Posterior cingulate gyrus (tissue), 11 donors: ENCODE results near the gene WDR27.
"Not testable (repeated sequence)": the region's sequence is repeated elsewhere in the genome, so short reads cannot be mapped to it uniquely, and the experiment has no call there.

Experiments
- DNase-seq, 10 donors: peaks; one replicate each; pipeline versions ENCODE4 v3.0.0 to v3.0.0-alpha.2; 2020 to 2021; ENCODE audit warnings: mixed read lengths in 3 of 10
- intact Hi-C: fragments of 100-400 bp; cut with DNase I; formaldehyde crosslinking; loops from one replicate; pipeline ENCODE4 v1.15.1; 2023

WDR27 gene

GRCh38 chr6:169714178-169714577 is 12.3 kb upstream of the WDR27 start:
- DNase-seq, result no peak
- intact Hi-C loops, result no loop called here

- intact Hi-C loops, result no loop called here
- no peak for DNase-seq
These were observed 8.2 kb upstream of the WDR27 start for GRCh38 chr6:169710009-169710408.

GRCh38 chr6:169709293-169709692 is 7.5 kb upstream of the WDR27 start:
- intact Hi-C loops, result no loop called here
- DNase-seq, result no peak

DNA sequence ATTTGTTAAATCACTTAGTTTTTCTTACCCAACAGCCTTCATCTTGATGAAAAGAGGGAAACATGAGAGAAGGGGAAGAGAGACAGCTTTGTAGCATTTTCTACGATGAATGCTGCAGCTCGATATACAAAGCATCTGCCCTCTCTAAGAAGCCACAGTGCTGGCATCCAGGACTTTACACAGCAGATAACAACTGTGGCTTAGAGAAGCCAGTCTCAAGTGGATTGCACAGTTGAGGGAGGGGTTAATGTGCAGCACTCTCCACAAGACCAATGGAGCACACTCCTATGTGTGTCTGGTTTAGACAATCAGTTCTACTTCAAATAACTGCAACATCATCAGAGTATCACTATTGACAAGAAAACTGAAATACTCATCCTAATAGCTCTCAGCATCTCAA is 5.9 kb upstream of the WDR27 start:
- no peak for DNase-seq
- intact Hi-C loops, result no loop called here

- intact Hi-C loops, result loop anchor here (2.0 kb wide), 1 partner anchor 48 kb away; the partner anchor contains the start of genes DYNLT2 and ERMARD
- no peak for DNase-seq
These were observed 1.0 kb upstream of the WDR27 start for GRCh38 chr6:169702840-169703246.

DNA sequence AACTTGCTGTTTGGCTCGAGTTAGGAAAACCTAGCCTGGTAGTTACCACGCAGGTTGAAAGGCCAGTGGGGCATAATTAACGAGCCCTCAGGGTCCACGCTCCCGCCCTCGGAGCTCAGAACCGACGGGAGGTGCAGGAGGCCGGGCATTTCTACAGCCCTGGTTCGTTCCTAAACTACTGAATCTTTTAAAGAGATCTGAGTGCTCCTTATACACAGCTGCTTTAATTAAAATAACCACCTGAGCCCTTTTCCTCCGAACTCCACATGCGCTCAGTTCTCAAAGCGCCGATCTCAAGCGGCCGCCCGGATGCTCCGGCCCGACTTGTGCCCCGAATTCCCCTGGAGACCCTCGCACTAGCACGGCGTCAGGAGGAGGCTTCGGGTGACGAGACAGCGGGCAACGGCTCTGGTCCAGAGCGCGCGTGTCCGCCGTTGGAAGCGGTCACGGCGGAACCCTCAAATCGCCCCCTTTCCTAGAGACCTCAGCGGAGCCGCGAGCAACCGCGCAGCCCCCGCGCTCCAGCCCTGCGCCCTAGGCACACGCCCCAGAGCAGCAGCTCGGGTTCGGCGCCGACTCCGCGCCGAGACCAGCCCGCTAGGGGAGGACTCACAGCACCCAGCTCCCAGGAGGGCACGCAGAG is 397 bp downstream of the WDR27 start:
- intact Hi-C loops, result no loop called here
- DNase-seq, result peak in 1 of 10 donors; percentile 83

DNA sequence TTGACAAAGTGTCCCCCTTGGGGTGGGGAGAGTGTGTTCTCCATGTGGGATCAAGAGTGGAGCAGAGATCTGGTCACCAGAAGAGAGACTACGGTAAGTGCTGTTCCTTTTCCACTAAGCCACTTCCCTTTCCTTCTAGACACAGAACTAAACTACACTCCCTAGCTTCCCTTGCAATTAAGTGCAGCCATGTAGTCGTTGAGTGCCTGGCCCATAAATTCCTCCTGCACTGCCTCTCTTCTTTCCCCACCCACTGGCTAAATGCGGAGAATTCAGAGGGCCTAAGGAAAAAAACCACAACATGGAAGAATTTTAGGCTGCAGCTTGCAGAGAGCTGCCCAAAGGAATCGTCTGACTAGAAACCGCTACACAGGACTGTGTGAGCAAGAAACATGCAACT is 1.5 kb downstream of the WDR27 start:
- DNase-seq, result no peak
- intact Hi-C loops, result no loop called here

DNA sequence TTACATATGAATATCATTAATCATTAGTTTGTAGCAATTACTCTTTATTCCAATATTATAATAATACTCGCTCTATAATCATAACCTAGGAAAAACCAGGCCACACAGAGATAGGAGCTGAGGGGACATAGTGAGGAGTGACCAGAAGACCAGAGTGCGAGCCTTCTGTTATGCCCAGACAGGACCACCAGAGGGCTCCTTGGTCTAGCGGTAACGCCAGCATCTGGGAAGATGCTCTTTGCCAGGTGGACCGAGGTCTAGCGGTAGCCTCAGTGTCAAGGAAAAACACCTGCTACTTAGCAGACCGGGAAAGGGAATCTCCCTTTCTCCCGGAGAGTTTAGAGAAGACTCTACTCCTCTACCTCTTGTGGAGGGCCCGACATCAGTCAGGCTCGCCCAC is 4.7 kb downstream of the WDR27 start:
- peak in 1 of 10 donors; percentile 85 for DNase-seq
- intact Hi-C loops, result not testable (repeated sequence)

DNA sequence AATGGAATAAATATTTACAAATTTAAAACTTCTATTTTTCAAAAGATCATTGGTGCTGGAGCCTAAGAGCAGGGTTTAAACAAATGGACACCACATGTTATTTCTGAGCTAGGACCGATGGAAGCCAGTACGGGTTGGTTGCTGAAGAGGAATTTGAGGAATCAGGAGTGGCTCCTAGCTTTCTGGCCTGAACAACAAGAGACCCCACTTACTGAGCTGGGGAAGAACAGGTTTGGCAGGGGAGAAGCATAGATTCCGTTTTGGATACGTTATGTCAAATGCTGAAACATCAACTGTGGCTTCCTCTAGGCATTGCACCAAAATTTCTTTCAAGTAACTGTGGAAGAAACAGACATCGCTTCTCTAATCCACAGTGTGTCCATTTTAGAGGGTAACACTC is 6.7 kb downstream of the WDR27 start:
- no peak for DNase-seq
- intact Hi-C loops, result no loop called here

- no peak for DNase-seq
- intact Hi-C loops, result no loop called here
These were observed 9.3 kb downstream of the WDR27 start for GRCh38 chr6:169692516-169692915.

- intact Hi-C loops, result no loop called here
- no peak for DNase-seq
These were observed 10.6 kb downstream of the WDR27 start for GRCh38 chr6:169691260-169691659.

GRCh38 chr6:169689287-169689686 is 12.5 kb downstream of the WDR27 start:
- no peak for DNase-seq

GRCh38 chr6:169685860-169686259 is 16.0 kb downstream of the WDR27 start:
- DNase-seq, result no peak

More at GRCh38 chr6:169689287-169689686, 12.5 kb downstream of the WDR27 start:
- intact Hi-C loops, result no loop called here

GRCh38 chr6:169684056-169684455 is 17.8 kb downstream of the WDR27 start:
- intact Hi-C loops, result no loop called here

More at GRCh38 chr6:169685860-169686259, 16.0 kb downstream of the WDR27 start:
- intact Hi-C loops, result no loop called here

DNA sequence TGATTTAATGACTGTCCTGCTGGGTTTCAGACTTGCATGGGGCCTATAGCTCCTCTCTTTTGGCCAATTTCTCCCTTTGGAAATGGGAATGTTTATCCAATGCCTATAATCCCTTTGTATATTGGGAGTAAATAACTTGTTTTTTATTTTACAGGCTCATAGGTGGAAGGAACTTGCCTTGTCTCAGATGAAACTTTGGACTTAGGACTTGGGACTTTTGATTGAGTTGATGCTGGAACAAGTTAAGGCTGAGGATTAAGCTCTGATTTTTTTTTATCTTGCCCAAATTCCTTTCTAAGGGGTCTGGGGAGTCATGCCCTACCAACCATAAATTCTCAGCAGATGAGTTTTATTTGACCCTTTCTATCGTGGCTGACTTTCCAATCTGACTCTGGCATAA is 23.5 kb downstream of the WDR27 start:
- DNase-seq, result no peak
- intact Hi-C loops, result no loop called here

More at GRCh38 chr6:169684056-169684455, 17.8 kb downstream of the WDR27 start:
- DNase-seq, result no peak

DNA sequence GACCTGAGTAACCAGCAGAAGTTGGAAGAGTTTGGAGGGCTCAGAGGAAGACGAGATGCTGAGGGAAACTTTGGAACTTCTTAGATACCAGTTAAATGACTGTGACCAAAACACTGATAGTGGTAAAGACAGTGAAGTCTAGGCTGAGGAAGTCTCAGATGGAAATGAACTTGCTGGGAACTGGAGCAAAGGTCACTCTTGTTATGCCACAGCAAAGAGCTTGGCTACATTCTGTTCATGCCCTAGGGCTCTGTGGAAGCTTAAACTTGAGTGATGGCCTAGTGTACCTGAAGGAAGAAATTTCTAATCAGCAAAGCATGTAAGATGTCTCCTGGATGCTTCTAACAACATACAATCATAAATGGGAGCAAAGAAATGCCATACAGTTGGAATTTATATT is 24.7 kb downstream of the WDR27 start:
- DNase-seq, result no peak
- intact Hi-C loops, result no loop called here

DNA sequence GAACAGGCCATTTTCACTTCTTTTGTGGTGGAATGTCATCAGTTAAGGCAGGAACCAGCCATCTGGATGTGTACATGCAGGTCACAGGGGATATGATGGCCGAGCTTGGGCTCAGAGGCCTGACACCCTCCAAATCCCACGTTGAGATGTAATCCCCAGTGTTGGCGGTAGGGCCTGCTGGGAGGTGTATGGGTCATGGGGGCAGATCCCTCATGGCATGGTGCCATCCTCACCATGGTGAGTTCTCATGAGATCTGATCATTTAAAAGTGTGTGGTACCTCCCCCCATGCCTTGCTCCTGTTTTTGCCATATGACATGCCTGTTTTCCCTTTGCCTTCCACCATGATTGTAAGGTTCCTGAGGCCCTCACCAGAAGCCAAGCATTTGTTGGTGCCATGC is 26.8 kb downstream of the WDR27 start:
- intact Hi-C loops, result no loop called here
- DNase-seq, result no peak

DNA sequence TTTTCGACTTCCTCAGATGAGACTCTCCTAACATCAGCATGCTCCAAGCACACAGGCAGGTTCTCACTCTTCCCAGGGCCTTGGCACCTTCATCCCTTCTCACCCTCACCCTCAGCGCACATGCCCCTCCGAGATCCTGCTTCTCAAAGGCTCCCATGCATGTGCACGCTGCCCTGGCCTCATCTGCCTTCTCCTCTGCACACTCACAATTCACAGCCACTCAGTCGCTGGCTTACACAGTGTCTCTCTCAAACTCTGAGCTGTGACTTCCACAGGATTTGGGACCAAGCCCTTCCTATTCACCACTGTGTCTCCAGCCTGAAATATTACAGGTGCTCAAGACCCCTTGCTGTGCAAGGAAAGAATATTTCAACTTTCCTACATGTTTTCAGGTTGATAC is 30.3 kb downstream of the WDR27 start:
- intact Hi-C loops, result no loop called here
- no peak for DNase-seq

- DNase-seq, result no peak
- intact Hi-C loops, result no loop called here
These were observed 31.9 kb downstream of the WDR27 start for GRCh38 chr6:169669889-169670288.

GRCh38 chr6:169669147-169669546 is 32.7 kb downstream of the WDR27 start:
- no peak for DNase-seq
- intact Hi-C loops, result no loop called here

DNA sequence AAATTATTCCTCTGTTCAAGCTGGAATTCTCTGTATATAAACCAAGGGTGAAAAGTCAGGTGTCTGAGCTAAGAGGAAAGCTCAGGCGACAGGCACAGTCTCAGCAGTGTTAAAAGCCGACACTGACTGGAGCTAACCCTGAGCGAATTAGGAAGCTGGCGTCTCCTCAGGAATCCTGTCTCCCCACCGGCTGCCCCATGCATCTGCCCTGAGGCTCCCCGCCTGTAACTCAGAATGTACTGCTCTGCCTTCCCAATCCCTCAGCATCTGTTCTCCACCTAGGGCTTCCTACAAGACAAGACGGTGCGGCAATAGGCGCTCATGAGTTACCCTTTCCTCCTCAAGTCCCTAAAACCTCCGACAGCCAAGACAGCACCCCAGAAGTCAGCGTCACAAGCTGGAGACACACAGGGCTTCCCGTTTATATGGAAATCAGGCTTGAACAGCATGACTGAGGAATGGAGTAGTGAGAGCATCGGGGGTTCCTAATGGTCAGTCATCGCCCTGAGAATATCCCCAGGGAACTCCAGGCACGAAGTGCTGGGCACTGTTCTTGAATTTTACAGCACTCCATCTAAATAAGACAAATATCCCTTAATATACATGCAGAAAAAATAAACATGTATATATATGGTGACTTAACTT is 33.5 kb downstream of the WDR27 start:
- no peak for DNase-seq
- intact Hi-C loops, result no loop called here

DNA sequence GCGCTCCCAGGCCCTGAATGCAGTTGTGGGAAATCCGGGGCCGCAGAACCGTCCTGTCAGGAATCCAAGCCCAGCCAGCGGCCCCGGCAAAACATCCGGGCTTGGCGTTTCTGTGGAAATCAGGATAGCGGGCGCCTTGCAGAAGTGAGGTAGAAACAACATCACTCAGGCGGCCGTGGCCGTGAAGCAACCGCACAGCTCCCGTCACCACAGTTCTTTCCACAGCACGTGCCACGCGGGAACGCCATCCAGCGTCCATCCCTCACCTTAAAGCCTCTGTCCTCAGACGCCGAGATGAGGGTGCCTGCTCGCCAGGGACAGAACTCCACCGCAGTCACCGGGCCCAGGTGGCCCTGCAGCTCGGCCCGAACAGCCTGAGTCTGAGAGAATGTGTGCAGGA is 34.1 kb downstream of the WDR27 start:
- intact Hi-C loops, result no loop called here
- DNase-seq, result no peak
